GM19395 (cell line): ENCODE measurements around the gene ERICH4.
"Not testable (repeated sequence)": the region's sequence is repeated elsewhere in the genome, so short reads cannot be mapped to it uniquely, and the experiment has no call there.

Experiments used
- ATAC-seq: cut with Tn5 transposase; IDR thresholded peaks from one replicate; pipeline ENCODE4 v1.9.1; 2021; ENCODE audit warnings: mild to moderate bottlenecking, moderate library complexity; ENCODE audit not compliant: unreplicated experiment

Gene ERICH4

GRCh38 chr19:41463257-41464256 is 20.6 kb downstream of the ERICH4 start:
- ATAC-seq = not testable (repeated sequence)

- ATAC-seq = no peak
Observed at GRCh38 chr19:41476583-41476982, 33.6 kb downstream of the ERICH4 start.

- no peak for ATAC-seq
Observed at GRCh38 chr19:41478171-41478570, 35.2 kb downstream of the ERICH4 start.

DNA sequence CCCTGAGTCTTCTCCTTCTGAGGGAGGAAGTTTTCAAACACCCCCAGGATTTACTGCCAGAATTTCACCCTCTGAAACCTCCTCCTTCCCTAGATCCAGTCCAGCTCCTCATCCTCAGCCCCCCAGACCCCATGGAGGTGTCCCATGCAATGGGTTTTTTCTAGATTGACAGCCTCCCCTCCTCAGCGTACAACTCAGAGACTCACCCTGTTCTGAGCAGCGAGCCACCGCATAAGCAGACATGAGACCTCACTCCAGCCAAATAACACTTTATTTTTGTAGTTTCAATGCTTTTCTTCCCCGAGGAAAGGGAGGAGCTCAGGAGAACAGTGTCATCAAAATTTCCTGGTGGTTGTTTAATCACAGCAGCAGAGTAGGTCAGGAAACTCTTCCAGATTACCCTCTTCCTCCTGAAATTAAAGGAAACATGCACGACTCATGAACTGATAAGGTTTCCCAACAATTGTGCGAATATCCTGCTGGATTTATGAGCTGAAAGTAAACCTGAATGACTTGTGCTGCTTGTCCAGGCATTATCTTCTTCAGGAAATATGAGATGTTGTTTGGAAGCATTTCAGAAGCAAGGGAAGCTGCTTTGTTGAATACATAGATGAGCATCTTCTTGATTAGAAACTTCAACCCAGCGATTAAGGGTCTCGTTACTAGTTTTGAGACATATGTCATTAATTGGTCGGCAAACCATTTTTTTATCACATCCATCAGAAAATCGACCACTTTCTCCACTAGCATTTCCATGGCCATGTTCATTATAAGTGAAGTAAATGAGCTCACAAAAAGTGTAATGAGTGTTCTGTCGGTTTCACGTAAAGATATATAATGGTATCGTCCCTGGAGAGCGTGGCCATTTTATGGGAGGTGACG is 36.2 kb downstream of the ERICH4 start:
- no peak for ATAC-seq

DNA sequence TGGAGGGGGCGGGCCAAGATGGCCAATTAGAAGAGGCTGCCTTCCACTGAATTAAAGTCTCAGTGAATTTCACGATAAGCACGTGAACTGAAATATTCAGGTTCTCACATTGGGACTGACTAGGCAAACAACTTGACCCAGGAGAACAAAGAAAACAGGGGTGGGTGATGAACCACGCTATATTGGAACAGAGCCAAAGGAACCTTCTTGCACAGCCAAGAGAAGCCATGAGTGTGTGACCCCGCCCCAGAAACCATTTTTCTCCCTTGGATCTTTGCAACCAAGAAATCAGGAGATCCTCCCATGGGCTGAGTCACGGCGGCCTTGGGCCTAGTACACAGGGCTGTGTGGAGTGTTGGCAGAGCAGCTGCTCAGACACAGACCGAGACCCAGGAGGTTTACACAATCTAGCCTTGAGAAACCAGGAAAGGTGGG is 36.8 kb downstream of the ERICH4 start:
- no peak for ATAC-seq

- no peak for ATAC-seq
Observed at GRCh38 chr19:41480336-41480735, 37.4 kb downstream of the ERICH4 start.

DNA sequence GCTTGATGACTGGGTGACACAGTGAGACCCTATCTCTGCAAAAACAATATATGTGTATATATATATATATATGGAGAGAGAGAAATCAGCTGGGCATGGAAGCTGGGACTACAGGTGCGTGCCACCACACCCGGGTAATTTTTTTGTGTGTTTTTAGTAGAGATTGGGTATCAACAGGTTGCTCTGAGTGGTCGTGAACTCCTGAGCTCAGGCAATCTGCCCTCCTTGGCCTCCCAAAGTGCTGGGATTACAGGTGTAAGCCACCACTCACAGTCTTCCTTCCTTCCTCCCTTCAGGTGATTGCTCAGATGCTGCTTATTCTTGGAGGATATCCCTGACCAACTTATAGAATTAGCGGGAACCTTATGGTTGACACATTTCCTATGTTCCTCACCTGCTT is 41.9 kb downstream of the ERICH4 start:
- ATAC-seq = no peak

GRCh38 chr19:41486953-41487352 is 44.0 kb downstream of the ERICH4 start:
- ATAC-seq = not testable (repeated sequence)

DNA sequence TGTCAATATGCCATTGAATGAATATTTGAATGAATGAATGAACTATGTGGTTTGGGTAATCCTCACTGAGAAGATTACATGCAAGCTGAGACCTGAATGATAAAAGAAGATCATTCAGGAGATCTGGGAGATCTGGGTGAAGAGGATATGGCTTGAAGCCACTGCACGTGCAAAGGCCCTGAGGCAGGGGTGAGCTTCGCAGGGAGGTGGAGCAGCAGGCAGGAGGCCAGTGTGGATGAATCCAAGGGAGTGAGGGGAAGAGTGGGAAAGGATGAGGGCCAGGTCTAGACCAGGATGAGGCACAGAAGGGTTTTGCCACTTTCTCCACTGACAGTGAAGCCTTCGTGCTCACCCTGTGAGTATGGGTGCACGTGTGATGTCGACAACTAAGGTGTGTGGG is 49.9 kb downstream of the ERICH4 start:
- ATAC-seq = no peak
